Measurements from ENCODE around the gene ACY1. TPM values are rescaled to one million over a fixed set of nuclear protein-coding genes. Genes with fewer than 3 reads are reported as not detected.

ACY1 gene
- total and polyA plus RNA-seq, 2 donors (not counting 3 experiments of a cell fraction or from before 2014, with no cell fraction given): 13.4 to 32.9 TPM

- dilution Hi-C loops (cut with MboI; ENCODE audit: extremely low pct_ligation_motif_present, low sequenced_read_pairs) (no loop called here), intact Hi-C loops (cut with micrococcal nuclease) (no loop called here)
- Histone ChIP-seq H3K79me2 (ENCODE audit: control insufficient read depth, insufficient read depth, low read length) (no peaks in the 10 kb centered on the region), H2AFZ (ENCODE audit: low read depth, low read length) (no peak overlapping the region), H3K9ac (replicated peaks; ENCODE audit: extremely low read depth, insufficient read depth, low read length) (no peak overlapping the region), H3K9me3 (replicated peaks; ENCODE audit: control insufficient read depth, insufficient read depth, low read length) (no peaks in the 10 kb centered on the region), H3K27ac (ENCODE audit: insufficient read depth, low read depth, low read length) (no peak overlapping the region), H3K4me2 (ENCODE audit: insufficient read depth, low read length) (no peak overlapping the region), H3K27me3 (ENCODE audit: control insufficient read depth in 2 of 2, insufficient read depth in 2 of 2, low read length in 2 of 2) (no peaks in the 10 kb centered on the region), H3K9me1 (replicated peaks; ENCODE audit: control insufficient read depth, extremely low read depth, insufficient read depth, low read length) (no peaks in the 10 kb centered on the region), H3K4me1 (ENCODE audit: control insufficient read depth, extremely low read depth, insufficient read depth, low read length) (peaks cover 18% of the 10 kb centered on the region), H3K4me3 (replicated peaks in 1 of 3; ENCODE audit: insufficient read depth in 1 of 3, low read depth in 1 of 3, low read length in 3 of 3) (no peak overlapping the region), H4K20me1 (replicated peaks; ENCODE audit: control insufficient read depth, extremely low read depth, insufficient read depth, low read length) (no peaks in the 10 kb centered on the region), H3K36me3 (ENCODE audit: control insufficient read depth in 2 of 2, extremely low read depth in 1 of 2, insufficient read depth in 2 of 2, low read length in 2 of 2) (no peaks in the 10 kb centered on the region)
- FAIRE-seq (no peak), DNase-seq (ENCODE audit: low read depth, low spot score) (no peak)
- TF ChIP-seq POLR2A (IDR thresholded peaks at IDR 0.05; ENCODE audit: low read depth, low read length) (no peak), EZH2 (IDR thresholded peaks at IDR 0.05; ENCODE audit: borderline replicate concordance, low read depth, low read length, severe bottlenecking) (no peak), FOS (IDR thresholded peaks at IDR 0.05; ENCODE audit: borderline replicate concordance, insufficient read depth, low read length) (no peak), GATA2 (IDR thresholded peaks at IDR 0.05; ENCODE audit: insufficient read depth, insufficient read length, low read depth, low read length) (no peak)
- ChIA-PET POLR2A (no interaction called here), CTCF (interaction anchor here (1.6 to 3.5 kb wide), 3 partner anchors 12 to 27 kb away, joined by 9 to 14 read pairs (median 13); partner anchors contain the start of genes ACY1, PARP3 and RRP9)
- BruUV-seq (replicated peaks): no TSS peak
These were observed 13.5 kb upstream of the ACY1 start for GRCh38 chr3:51969841-51970240.

DNA sequence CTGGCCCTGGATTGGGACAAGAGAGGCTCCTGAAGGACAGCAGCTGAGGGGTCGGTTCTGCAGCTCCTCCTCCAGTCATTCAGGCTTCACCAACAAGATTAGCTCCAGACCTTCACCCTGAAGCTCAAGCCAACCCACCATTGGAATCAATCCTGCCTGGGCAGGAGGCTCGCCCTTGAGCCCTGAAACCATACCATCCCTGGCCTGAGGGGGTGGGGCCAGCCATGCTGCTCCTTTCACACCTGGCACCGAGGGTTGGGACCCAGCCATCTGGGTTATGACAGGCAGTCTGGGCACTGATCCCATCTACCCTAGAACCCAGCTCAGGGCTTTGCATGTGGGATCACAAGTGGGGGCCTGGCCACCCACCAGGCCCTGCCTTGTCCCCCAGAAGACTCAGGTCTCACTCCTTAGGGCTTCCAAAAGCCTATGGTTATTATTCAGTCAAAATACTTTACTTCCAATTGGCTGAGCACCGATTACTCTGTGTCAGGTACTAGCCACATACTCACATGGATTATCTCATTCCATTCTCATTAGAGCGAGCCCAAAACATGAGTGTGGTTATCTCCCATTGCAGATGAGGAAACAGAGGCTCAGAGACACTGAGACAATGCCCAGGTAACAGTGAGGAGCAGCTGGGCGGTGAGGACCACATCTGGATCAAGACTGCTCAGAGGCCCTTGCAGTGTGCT is 12.6 kb upstream of the ACY1 start:
- dilution Hi-C loops (cut with MboI; ENCODE audit: extremely low pct_ligation_motif_present, low sequenced_read_pairs): no loop called here

More for the DNA sequence above, 12.6 kb upstream of the ACY1 start:
- no peaks in the 10 kb centered on the region for H3K36me3 ChIP-seq (ENCODE audit: control insufficient read depth in 2 of 2, extremely low read depth in 1 of 2, insufficient read depth in 2 of 2, low read length in 2 of 2)
- H3K4me1 ChIP-seq (ENCODE audit: control insufficient read depth, extremely low read depth, insufficient read depth, low read length): peaks cover 24% of the 10 kb centered on the region
- H3K79me2 ChIP-seq (ENCODE audit: control insufficient read depth, insufficient read depth, low read length): no peaks in the 10 kb centered on the region
- TF ChIP-seq POLR2AphosphoS5 (IDR thresholded peaks at IDR 0.05; ENCODE audit: insufficient read depth, low read depth, low read length) (no peak), GATA2 (IDR thresholded peaks at IDR 0.05; ENCODE audit: insufficient read depth, insufficient read length, low read depth, low read length) (no peak), POLR2A (IDR thresholded peaks at IDR 0.05; ENCODE audit: low read depth, low read length) (no peak), JUN (IDR thresholded peaks at IDR 0.05; ENCODE audit: borderline replicate concordance, insufficient read depth, insufficient read length, low read depth) (no peak), FOS (IDR thresholded peaks at IDR 0.05; ENCODE audit: borderline replicate concordance, insufficient read depth, low read length) (no peak), MYC (IDR thresholded peaks at IDR 0.05; ENCODE audit: low read depth, low read length) (no peak), CTCF (IDR thresholded peaks at IDR 0.05; ENCODE audit: extremely low read depth in 1 of 2, insufficient read depth in 1 of 2, low read depth in 1 of 2, low read length in 2 of 2) (no peak), EZH2 (IDR thresholded peaks at IDR 0.05; ENCODE audit: borderline replicate concordance, low read depth, low read length, severe bottlenecking) (no peak)
- TF ChIP-seq, protein P1, sequence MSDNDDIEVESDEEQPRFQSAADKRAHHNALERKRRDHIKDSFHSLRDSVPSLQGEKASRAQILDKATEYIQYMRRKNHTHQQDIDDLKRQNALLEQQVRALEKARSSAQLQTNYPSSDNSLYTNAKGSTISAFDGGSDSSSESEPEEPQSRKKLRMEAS (IDR thresholded peaks at IDR 0.05; ENCODE audit: insufficient read depth, insufficient read length): no peak
- H3K27me3 ChIP-seq (ENCODE audit: control insufficient read depth in 2 of 2, insufficient read depth in 2 of 2, low read length in 2 of 2): no peaks in the 10 kb centered on the region
- no peak overlapping the region for H2AFZ ChIP-seq (ENCODE audit: low read depth, low read length)
- H3K9me3 ChIP-seq (replicated peaks; ENCODE audit: control insufficient read depth, insufficient read depth, low read length): no peaks in the 10 kb centered on the region
- H3K4me2 ChIP-seq (ENCODE audit: insufficient read depth, low read length): no peak overlapping the region
- no peak for FAIRE-seq
- ChIA-PET CTCF (interaction anchor here (1.6 kb wide), 1 partner anchor 28 kb away, joined by 9 read pairs; the partner anchor contains the start of genes PARP3 and RRP9), POLR2A (no interaction called here)
- no peaks in the 10 kb centered on the region for H3K9me1 ChIP-seq (replicated peaks; ENCODE audit: control insufficient read depth, extremely low read depth, insufficient read depth, low read length)
- no TSS peak for BruUV-seq (replicated peaks)
- H3K4me3 ChIP-seq (replicated peaks in 1 of 3; ENCODE audit: insufficient read depth in 1 of 3, low read depth in 1 of 3, low read length in 3 of 3): no peak overlapping the region
- DNase-seq (ENCODE audit: low read depth, low spot score): no peak
- intact Hi-C loops (cut with micrococcal nuclease): no loop called here
- no peaks in the 10 kb centered on the region for H4K20me1 ChIP-seq (replicated peaks; ENCODE audit: control insufficient read depth, extremely low read depth, insufficient read depth, low read length)
- H3K27ac ChIP-seq (ENCODE audit: insufficient read depth, low read depth, low read length): no peak overlapping the region
- H3K9ac ChIP-seq (replicated peaks; ENCODE audit: extremely low read depth, insufficient read depth, low read length): no peak overlapping the region

Measured in endothelial cell of umbilical vein (primary cell).